RWPE2 (cell line): Measurements from ENCODE around the gene CACNB3.

Experiments
- ATAC-seq: fragments of 200-7000 bp; cut with Tn5 transposase; 3 replicates; pipeline ENCODE4 v1.9.1; 2021; ENCODE audit warnings: low read depth
- DNase-seq: peaks from one replicate; pipeline ENCODE4 v3.0.0-alpha.2; 2020; ENCODE audit warnings: low spot score
- H3K27ac ChIP-seq: fragments of 450-650 bp; 2 replicates; pipeline ENCODE4 v1.5.1; 2017; ENCODE audit warnings: mild to moderate bottlenecking; ENCODE audit not compliant: poor library complexity, severe bottlenecking
- H3K27me3 ChIP-seq: fragments of 250-450 bp; sonication (Bioruptor Pico); 2 replicates; pipeline ENCODE4 v1.5.1; 2021; ENCODE audit warnings: mild to moderate bottlenecking, moderate library complexity; ENCODE audit not compliant: insufficient read depth, poor library complexity, severe bottlenecking
- H3K36me3 ChIP-seq: fragments of 250-450 bp; sonication (Bioruptor Pico); 2 replicates; pipeline ENCODE4 v1.5.1; 2020; ENCODE audit warnings: low read depth, mild to moderate bottlenecking, moderate library complexity
- H3K4me1 ChIP-seq: fragments of 250-450 bp; sonication (Bioruptor Pico); 2 replicates; pipeline ENCODE4 v1.5.1; 2021; ENCODE audit warnings: mild to moderate bottlenecking, moderate library complexity; ENCODE audit not compliant: insufficient read depth, poor library complexity, severe bottlenecking
- H3K4me3 ChIP-seq: fragments of 250-450 bp; sonication (Bioruptor Pico); 2 replicates; pipeline ENCODE4 v1.5.1; 2021; ENCODE audit warnings: mild to moderate bottlenecking, moderate library complexity; ENCODE audit not compliant: severe bottlenecking
- H3K9me3 ChIP-seq: fragments of 250-450 bp; sonication (Bioruptor Pico); 2 replicates; pipeline ENCODE4 v1.5.1; 2021; ENCODE audit warnings: mild to moderate bottlenecking, moderate library complexity; ENCODE audit not compliant: severe bottlenecking
- TF ChIP-seq, protein P1 (sequence below): fragments of 450-650 bp; IDR thresholded peaks from one replicate; pipeline ENCODE4 v1.5.1; 2017; ENCODE audit warnings: mild to moderate bottlenecking, moderate library complexity; ENCODE audit not compliant: poor library complexity, severe bottlenecking

The CACNB3 gene

DNA sequence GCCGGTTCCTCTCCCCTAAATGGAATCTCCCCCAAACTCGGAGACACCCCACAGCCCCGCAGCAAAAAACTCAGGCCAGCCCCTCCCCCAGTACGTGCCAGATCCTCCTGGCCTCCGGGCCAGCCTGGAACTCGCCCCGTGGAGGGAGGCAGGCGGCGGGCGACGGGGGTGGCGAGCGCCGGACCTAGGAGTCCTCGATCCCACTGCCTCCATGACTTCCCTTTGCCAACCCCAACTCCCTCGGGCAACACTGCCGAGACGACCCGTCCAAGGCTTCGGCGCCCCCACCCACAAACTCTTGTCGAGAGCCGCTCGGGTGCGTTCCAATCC, 29.8 kb upstream of the CACNB3 start:
- peak overlapping the region; percentile 49 for H3K27ac ChIP-seq
- H3K9me3 ChIP-seq, result no peaks in the 10 kb centered on the region
- TF ChIP-seq, protein P1, sequence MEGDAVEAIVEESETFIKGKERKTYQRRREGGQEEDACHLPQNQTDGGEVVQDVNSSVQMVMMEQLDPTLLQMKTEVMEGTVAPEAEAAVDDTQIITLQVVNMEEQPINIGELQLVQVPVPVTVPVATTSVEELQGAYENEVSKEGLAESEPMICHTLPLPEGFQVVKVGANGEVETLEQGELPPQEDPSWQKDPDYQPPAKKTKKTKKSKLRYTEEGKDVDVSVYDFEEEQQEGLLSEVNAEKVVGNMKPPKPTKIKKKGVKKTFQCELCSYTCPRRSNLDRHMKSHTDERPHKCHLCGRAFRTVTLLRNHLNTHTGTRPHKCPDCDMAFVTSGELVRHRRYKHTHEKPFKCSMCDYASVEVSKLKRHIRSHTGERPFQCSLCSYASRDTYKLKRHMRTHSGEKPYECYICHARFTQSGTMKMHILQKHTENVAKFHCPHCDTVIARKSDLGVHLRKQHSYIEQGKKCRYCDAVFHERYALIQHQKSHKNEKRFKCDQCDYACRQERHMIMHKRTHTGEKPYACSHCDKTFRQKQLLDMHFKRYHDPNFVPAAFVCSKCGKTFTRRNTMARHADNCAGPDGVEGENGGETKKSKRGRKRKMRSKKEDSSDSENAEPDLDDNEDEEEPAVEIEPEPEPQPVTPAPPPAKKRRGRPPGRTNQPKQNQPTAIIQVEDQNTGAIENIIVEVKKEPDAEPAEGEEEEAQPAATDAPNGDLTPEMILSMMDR, result no peak
- H3K36me3 ChIP-seq, result no peaks in the 10 kb centered on the region
- ATAC-seq, result peak; percentile 27
- H3K27me3 ChIP-seq, result no peaks in the 10 kb centered on the region
- H3K4me3 ChIP-seq, result peak overlapping the region; percentile 97
- DNase-seq, result no peak
- H3K4me1 ChIP-seq, result peaks cover 2% of the 10 kb centered on the region

DNA sequence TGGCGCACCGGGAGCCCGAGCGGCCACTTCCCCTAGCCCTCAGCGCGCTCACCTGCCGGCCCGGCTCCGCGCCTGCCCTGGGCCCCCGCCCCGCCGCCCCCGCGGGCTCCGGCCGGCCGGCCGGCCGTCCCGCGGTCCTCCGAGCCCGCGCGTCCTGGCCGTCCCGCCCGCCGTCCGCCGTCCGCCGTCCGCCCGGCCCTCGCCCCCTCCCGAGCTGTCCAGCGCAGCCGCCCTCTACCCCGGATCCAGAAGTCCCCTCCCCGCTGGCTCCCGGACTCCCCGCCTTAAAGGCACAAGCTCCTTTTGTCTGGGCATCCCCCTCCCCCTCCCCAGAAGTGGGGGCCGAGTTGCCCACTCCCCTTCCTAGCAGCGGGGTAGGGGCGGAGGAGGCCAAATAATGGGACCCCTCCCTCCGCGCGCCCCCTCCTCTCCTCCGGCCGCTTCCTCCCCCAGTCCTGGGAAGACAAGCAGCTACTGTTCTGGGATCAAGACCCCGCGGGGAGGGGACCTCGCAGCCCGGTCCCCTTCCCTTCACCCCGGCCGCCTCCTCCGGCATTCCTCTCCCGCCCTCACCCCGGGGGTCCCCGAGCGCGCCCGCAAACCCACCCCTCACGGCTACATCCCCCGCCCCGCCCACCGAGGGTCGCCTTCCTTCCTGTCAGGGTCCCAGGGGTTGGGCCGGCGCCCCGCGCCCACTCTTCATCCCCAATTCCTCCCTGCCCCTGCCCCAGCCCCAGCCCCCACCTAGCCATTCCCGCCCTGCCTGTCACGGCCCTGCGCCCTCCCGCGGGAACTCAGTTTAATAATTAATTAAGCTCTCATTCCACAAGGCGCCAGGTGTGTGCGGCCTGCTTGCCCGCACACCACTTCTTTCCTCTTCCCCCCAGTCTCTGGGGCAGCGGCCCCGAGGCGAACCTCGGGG, 29.2 kb upstream of the CACNB3 start, which contains the start of gene ADCY6:
Gene ADCY6, minus strand, starts transcription at position 236 of the 922 bp plus-strand sequence. CDS start 5,655 bp downstream, outside the sequence.
- Histone ChIP-seq H3K27ac (peak within 1 kb of the TSS; percentile 49), H3K27me3 (no peaks in the 10 kb centered on the region), H3K9me3 (no peaks in the 10 kb centered on the region), H3K4me3 (peak within 1 kb of the TSS; percentile 97), H3K4me1 (peaks cover 2% of the 10 kb centered on the region), H3K36me3 (no peaks in the 10 kb centered on the region)
- DNase-seq (no peak), ATAC-seq (peak; percentile 78)
- TF ChIP-seq, protein P1, result no peak

DNA sequence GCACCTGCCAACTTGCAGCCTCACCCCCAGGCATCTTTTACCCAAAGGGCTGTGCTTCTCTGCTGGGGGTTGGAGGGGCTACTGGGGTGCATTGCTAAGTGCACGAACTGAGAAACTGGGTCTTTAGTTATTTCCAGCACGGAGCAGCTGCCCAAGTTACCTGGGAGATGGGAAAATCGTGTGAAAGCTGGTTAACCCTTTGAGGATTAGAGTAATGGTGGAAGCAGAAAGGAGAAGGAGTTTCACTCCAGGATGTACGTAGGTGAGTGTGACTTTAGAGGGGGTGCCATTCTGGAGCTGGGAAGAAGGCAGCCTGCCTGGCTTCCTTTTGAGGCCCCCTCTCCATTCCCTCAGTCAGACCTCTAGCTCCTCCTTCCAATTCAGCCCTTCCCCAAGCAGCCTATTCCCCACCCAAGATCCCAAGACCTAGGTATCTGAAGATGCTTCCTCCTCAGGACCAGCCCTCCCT, 28.4 kb upstream of the CACNB3 start:
- Histone ChIP-seq H3K4me1 (peaks cover 2% of the 10 kb centered on the region), H3K27ac (peak overlapping the region; percentile 49), H3K9me3 (no peaks in the 10 kb centered on the region), H3K4me3 (peak overlapping the region; percentile 97), H3K36me3 (no peaks in the 10 kb centered on the region), H3K27me3 (no peaks in the 10 kb centered on the region)
- DNase-seq (no peak), ATAC-seq (no peak)
- TF ChIP-seq, protein P1, result no peak

DNA sequence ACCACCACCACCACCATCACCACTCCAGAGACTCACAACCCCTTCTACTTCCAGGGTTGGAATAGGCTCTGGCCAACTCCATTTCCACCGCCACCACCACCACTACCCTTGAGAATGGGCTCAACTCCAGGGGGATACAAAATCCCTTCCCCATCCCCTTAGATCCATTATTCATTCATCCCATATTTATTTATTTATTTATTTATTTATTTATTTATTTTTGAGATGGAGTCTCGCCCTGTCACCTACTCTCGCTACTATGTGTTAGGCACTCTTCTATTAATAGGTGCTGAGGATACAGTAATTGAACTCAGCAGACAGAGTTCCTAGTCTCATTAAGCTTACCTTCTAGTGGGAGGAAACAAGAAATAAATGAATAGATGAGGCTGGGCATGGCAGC, 24.6 kb upstream of the CACNB3 start:
- Histone ChIP-seq H3K27ac (no peak overlapping the region), H3K36me3 (no peaks in the 10 kb centered on the region), H3K27me3 (no peaks in the 10 kb centered on the region), H3K4me1 (peaks cover 2% of the 10 kb centered on the region), H3K9me3 (no peaks in the 10 kb centered on the region), H3K4me3 (no peak overlapping the region)
- ATAC-seq, result no peak
- TF ChIP-seq, protein P1, result no peak
- no peak for DNase-seq

DNA sequence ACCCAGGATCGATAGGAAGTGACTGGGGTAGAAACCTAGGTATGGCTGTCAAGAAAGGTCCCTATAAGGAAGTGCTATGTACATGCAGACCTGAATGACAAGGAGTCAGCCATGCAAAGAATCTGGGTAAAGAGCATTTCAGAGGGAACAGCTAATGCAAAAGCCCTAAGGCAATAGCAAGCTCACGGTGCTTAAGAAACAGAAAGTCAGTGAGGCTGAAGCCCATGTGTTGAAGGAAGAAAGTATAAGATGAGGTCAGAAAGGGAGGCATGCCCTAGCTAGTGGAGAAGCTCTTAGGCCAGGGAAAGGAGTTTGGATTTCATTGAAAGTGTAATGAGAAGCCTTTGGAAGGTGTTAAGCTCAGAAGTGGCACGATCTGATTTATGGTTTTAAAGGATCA, 23.4 kb upstream of the CACNB3 start:
- H3K27ac ChIP-seq, result peak overlapping the region; percentile 26
- peaks cover under 1% of the 10 kb centered on the region for H3K4me1 ChIP-seq
- no peaks in the 10 kb centered on the region for H3K36me3 ChIP-seq
- H3K27me3 ChIP-seq, result no peaks in the 10 kb centered on the region
- peak; percentile 74 for ATAC-seq
- DNase-seq, result no peak
- H3K4me3 ChIP-seq, result no peak overlapping the region
- TF ChIP-seq, protein P1, result no peak
- H3K9me3 ChIP-seq, result no peaks in the 10 kb centered on the region
